Nephron progenitor cell (in vitro differentiated cells): Measurements from ENCODE around the gene VWCE.

Experiments
- DNase-seq: peaks from one replicate; pipeline ENCODE4 v3.0.0; 2021
- H3K27ac Mint-ChIP-seq: 2 replicates; pipeline ENCODE4 v1.8.0; 2021; ENCODE audit warnings: mild to moderate bottlenecking, moderate library complexity, mixed read lengths
- H3K27me3 Mint-ChIP-seq: 2 replicates; pipeline ENCODE4 v1.8.0; 2021; ENCODE audit warnings: mild to moderate bottlenecking, low read depth, mixed read lengths; ENCODE audit not compliant: poor library complexity
- H3K36me3 Mint-ChIP-seq: 2 replicates; pipeline ENCODE4 v1.8.0; 2021; ENCODE audit warnings: low read depth, mixed read lengths
- H3K4me1 Mint-ChIP-seq: 2 replicates; pipeline ENCODE4 v1.8.0; 2021; ENCODE audit warnings: mixed read lengths
- H3K4me3 Mint-ChIP-seq: 2 replicates; pipeline ENCODE4 v1.8.0; 2021; ENCODE audit warnings: mild to moderate bottlenecking, moderate library complexity, mixed read lengths
- H3K9me3 Mint-ChIP-seq: 2 replicates; pipeline ENCODE4 v1.8.0; 2021; ENCODE audit warnings: mild to moderate bottlenecking, moderate library complexity, mixed read lengths
- TF ChIP-seq, protein P1 (sequence below): fragments of 200-600 bp; sonication (generic); IDR thresholded peaks from 2 replicates; pipeline ENCODE4 v1.5.0; 2021; ENCODE audit warnings: antibody characterized with exemption

The VWCE gene

DNA sequence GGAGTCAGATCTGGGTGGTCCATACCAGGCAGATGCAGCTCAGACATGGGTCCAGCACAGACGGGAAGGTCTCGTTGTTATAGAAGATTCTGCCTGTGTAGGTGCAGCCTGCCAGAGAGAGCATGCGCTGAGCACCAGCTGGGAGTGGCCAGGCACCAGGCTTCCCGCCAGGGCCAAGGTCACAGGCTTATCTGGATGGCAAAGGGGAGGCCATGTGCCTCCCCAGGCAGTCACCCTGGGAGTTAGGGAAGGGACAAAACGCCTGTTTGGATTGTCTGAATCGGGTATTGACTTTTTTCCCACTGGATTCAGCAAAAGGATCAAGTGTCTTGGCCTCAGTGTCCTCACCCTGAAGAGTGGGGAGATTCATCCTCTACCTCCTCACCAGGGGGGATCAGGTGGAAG is 27.7 kb downstream of the VWCE start:
- no peaks in the 10 kb centered on the region for H3K9me3 Mint-ChIP-seq
- peak overlapping the region; percentile 80 for H3K27ac Mint-ChIP-seq
- H3K4me1 Mint-ChIP-seq, result no peaks in the 10 kb centered on the region
- no peak for DNase-seq
- H3K4me3 Mint-ChIP-seq, result no peak overlapping the region
- peaks cover 41% of the 10 kb centered on the region for H3K36me3 Mint-ChIP-seq
- peaks cover 5% of the 10 kb centered on the region for H3K27me3 Mint-ChIP-seq
- TF ChIP-seq, protein P1, sequence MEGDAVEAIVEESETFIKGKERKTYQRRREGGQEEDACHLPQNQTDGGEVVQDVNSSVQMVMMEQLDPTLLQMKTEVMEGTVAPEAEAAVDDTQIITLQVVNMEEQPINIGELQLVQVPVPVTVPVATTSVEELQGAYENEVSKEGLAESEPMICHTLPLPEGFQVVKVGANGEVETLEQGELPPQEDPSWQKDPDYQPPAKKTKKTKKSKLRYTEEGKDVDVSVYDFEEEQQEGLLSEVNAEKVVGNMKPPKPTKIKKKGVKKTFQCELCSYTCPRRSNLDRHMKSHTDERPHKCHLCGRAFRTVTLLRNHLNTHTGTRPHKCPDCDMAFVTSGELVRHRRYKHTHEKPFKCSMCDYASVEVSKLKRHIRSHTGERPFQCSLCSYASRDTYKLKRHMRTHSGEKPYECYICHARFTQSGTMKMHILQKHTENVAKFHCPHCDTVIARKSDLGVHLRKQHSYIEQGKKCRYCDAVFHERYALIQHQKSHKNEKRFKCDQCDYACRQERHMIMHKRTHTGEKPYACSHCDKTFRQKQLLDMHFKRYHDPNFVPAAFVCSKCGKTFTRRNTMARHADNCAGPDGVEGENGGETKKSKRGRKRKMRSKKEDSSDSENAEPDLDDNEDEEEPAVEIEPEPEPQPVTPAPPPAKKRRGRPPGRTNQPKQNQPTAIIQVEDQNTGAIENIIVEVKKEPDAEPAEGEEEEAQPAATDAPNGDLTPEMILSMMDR, result no peak

DNA sequence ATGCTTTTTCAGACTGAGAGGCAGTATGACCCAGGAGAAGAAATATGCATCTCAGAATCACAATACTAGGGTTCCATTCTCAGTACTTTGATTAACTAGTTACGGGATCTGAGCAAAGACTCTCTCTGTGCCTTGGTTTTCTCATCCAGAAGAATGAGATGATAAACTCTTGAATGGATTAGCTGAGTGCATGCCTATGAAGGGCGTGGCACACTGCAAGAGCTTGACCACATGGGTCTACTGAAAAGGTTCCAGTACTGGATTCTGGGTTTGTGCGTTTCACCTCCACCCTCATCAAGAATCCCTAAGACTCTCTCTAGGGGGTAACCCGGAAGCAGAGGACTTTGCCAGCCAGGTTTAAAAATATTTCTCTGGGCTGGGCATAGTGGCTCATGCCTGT is 28.5 kb downstream of the VWCE start:
- Mint-ChIP-seq H3K27me3 (peaks cover 5% of the 10 kb centered on the region), H3K9me3 (no peaks in the 10 kb centered on the region), H3K27ac (no peak overlapping the region), H3K4me3 (no peak overlapping the region), H3K36me3 (peaks cover 41% of the 10 kb centered on the region), H3K4me1 (no peaks in the 10 kb centered on the region)
- TF ChIP-seq, protein P1, result no peak
- DNase-seq, result no peak

DNA sequence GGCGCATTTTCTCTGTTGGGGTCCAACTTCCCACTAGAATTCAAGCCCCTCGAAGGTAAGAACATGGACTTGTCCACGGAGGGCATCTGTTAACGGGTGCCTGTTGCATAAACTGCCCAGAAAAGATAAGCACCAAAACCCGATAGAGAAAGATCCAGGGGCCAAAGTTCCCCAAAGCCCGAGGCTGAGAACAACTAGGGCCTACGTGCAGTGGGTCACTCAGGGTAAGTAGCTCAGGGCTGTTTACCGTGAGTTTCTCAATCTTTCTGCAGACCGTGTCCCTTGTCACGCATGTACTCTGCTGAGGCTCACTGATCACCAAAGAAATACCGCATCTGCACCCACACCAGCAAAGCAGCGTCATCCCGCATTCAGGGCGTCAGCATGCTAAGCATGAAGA is 29.8 kb downstream of the VWCE start:
- TF ChIP-seq, protein P1, result no peak
- Mint-ChIP-seq H3K36me3 (peaks cover 49% of the 10 kb centered on the region), H3K27ac (no peak overlapping the region), H3K4me3 (no peak overlapping the region), H3K9me3 (no peaks in the 10 kb centered on the region), H3K4me1 (no peaks in the 10 kb centered on the region), H3K27me3 (peaks cover 5% of the 10 kb centered on the region)
- no peak for DNase-seq

DNA sequence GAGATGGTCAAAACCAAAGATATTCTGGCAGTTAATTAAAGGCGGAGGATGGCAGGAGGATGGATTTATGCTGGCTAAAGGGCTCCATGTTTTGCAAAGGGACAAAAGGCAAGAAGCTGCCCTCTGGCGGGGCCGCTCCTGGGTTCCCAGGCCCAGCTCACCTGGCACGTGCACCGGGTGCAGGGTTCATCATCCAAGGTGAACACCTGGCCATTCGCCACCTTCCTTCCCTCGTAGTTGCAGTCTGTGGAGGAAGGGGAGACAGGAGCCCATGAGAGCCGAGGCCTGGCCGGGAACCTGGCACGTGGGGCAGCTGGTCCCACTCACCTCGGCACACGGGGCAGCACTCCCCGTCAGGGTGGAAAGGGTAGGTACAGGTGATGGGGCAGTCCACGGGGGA is 30.3 kb downstream of the VWCE start:
- no peak overlapping the region for H3K27ac Mint-ChIP-seq
- H3K4me3 Mint-ChIP-seq, result no peak overlapping the region
- no peaks in the 10 kb centered on the region for H3K4me1 Mint-ChIP-seq
- peaks cover 51% of the 10 kb centered on the region for H3K36me3 Mint-ChIP-seq
- peaks cover 5% of the 10 kb centered on the region for H3K27me3 Mint-ChIP-seq
- TF ChIP-seq, protein P1, result no peak
- no peaks in the 10 kb centered on the region for H3K9me3 Mint-ChIP-seq
- DNase-seq, result no peak

DNA sequence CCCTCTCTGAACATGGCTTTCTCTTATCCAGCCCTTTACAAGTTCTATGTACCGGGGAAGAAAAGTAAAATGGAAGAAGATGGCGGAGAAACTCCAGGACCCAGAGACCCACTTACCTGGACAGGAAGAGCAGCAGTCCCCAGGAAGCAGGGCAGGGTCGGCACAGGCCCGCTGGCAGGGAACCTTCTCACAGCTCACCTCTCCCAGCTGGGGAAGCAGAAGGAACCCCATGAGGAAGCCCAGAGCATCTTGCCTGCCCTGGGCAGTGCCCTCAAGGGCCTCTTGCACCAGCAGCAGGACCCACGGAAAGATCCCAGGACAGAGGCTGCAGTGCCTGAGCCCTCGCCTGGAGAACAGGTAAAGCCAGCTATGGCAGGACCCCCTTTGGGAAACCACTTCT is 30.7 kb downstream of the VWCE start:
- Mint-ChIP-seq H3K9me3 (no peaks in the 10 kb centered on the region), H3K4me1 (no peaks in the 10 kb centered on the region), H3K27me3 (peaks cover 5% of the 10 kb centered on the region), H3K4me3 (no peak overlapping the region), H3K36me3 (peaks cover 55% of the 10 kb centered on the region), H3K27ac (no peak overlapping the region)
- DNase-seq, result no peak
- TF ChIP-seq, protein P1, result no peak

DNA sequence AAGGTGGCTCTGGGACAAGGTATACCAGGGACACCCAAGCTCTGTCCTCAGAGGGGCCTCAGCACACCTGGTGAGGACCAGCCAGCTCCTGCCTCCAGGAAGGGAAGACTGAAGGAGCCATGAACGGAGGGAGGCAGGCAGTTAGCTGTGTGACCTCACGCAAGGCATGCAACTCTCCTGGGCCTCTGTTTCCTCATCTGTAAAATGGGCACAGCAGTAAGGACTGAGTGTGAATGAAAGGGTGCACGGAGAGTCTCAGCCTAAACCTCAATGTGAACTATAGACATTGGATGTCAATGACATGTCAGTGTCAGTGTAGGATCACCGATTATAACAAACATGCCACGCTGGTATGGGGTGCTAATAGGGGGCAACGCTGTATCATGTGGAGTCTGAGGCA is 35.8 kb downstream of the VWCE start:
- Mint-ChIP-seq H3K4me1 (no peaks in the 10 kb centered on the region), H3K36me3 (peaks cover 42% of the 10 kb centered on the region), H3K4me3 (no peak overlapping the region), H3K27ac (peak overlapping the region; percentile 78), H3K9me3 (no peaks in the 10 kb centered on the region), H3K27me3 (no peaks in the 10 kb centered on the region)
- TF ChIP-seq, protein P1, result no peak
- DNase-seq, result no peak
